Inflammatory macrophage treated with lipopolysaccharide for 1 hour (primary cell): ENCODE measurements around the gene OR51D1.

Source experiments
- DNase-seq, 2 donors: peaks; one replicate each; pipeline ENCODE4 v3.0.0-alpha.2; 2020 to 2022

The OR51D1 gene, protein sequence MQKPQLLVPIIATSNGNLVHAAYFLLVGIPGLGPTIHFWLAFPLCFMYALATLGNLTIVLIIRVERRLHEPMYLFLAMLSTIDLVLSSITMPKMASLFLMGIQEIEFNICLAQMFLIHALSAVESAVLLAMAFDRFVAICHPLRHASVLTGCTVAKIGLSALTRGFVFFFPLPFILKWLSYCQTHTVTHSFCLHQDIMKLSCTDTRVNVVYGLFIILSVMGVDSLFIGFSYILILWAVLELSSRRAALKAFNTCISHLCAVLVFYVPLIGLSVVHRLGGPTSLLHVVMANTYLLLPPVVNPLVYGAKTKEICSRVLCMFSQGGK

GRCh38 chr11:4636962-4637661 lies at the start of gene OR51D1:
TSS of gene OR51D1 (plus strand) at chr11:4637477. CDS start at chr11:4639791, 2,314 bp downstream.
- DNase-seq, result peak; percentile 25 to 73

DNA sequence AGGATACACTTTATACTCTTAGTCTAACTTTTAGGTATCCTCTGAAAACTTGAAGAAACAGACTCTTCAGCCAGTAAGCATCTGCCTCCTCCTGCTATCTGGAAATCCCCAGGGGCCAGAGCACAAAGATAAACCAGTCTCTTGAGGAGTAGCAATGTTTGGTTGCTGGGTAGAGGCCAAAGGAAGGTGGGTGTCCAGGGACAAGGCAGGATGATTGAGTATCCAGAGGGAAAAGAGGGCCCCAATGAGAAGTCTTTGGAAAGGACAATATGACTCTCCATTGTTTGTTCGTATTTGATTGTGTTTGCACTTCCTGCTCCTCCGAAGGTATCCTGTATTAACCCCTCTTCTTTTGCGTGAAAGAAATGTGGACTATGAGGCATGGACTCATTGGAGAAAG lies 48.3 kb upstream of the OR51D1 start:
- DNase-seq, result no peak

GRCh38 chr11:4593739-4594138 lies 43.5 kb upstream of the OR51D1 start, which contains the start of gene OR52I1:
TSS of gene OR52I1 (plus strand) at chr11:4594039. CDS start at chr11:4594039, 0 bp downstream.
- DNase-seq, result no peak

- no peak for DNase-seq
Observed at GRCh38 chr11:4605057-4605456, 32.2 kb upstream of the OR51D1 start.

DNA sequence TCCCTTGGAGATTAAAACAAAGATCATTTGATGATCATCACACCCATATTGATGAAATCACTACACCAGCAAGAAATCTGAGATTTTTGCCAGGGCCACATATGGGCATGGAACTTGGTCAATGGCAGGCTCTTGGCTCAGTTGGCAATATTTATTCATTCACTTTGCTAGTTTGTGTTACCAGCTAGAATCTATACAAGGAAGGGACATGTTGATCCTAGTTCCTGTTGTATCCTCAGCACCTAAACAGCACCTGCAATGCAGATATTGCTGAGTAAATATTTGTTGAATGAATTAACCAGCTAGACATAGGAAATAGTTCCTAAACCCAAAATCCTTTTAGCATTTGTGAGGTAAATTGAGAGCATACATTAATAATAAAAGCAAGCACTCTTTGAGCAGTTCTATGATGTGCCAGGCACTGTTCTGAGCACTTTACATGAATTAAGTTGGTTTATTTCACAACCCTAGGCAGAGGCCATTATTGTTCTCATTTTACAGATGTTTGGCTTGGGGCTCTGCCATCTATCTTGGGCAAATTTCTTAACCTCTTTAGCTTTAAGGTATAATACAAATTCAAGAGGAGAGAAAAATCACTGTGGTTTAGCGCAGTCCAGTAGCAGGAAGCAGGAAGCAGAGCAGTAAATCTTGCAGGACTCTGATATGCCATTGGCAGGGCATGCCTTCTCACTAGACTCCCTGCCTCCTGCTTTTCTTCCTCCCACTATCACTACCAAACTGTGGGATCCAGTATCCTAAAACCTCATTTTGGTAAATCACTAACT lies 30.9 kb upstream of the OR51D1 start:
- no peak for DNase-seq

GRCh38 chr11:4607096-4607495 lies 30.2 kb upstream of the OR51D1 start:
- DNase-seq, result peak; percentile 8 to 14

GRCh38 chr11:4607781-4608666 lies 29.3 kb upstream of the OR51D1 start, which contains the start of gene TRIM68:
TSS of gene TRIM68 (minus strand) at chr11:4608231. CDS start at chr11:4605504, 2,727 bp downstream.
- peak; percentile 95 to 97 for DNase-seq

- peak; percentile 38 to 47 for DNase-seq
Observed at GRCh38 chr11:4610258-4610935, 26.9 kb upstream of the OR51D1 start.

DNA sequence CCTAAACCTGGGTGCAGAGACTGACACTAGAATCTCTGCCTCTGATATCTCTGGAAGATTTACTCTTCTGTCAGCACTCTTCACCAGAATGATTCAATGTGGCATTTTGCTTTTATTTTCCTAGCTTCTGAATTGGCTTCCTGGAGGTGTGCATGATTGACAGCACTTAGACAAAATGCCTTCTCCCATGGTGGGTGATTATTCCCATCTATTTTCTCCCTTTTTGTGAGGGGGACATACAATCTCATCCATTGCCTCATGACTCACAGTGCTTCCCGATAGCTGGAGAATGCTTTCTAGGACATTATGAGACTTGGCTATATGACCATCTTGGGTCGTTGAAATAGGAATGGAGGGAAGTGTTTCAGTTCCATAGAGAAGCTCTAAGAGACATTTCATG lies 25.3 kb upstream of the OR51D1 start:
- no peak for DNase-seq

GRCh38 chr11:4615856-4616444 lies 21.3 kb upstream of the OR51D1 start:
- no peak for DNase-seq

DNA sequence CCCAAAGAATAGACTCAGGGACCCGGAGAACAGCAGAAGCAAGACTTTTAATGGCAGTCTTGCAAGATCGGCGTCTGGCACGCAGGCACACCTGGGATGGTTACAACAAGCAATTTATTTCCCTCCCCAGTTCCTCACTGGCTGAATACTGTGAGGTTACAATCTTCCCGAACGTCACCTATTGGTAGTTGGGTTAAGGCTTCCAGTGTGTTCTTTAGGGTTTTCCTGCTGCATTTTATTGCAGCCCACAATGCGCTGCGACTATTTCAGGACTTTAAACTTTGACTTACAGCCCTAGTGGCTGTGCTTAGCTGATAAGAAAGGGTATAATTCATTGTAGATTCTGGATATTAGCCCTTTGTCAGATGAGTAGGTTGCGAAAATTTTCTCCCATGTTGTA lies 17.8 kb upstream of the OR51D1 start:
- DNase-seq, result no peak

- DNase-seq, result peak; percentile 33 to 77
Observed at GRCh38 chr11:4626207-4627099, 10.8 kb upstream of the OR51D1 start.

GRCh38 chr11:4636136-4636535 lies 1.1 kb upstream of the OR51D1 start:
- no peak for DNase-seq

- no peak for DNase-seq
Observed at GRCh38 chr11:4637662-4638047, 378 bp downstream of the OR51D1 start.

GRCh38 chr11:4639931-4640330 lies 2.7 kb downstream of the OR51D1 start:
- DNase-seq, result no peak

DNA sequence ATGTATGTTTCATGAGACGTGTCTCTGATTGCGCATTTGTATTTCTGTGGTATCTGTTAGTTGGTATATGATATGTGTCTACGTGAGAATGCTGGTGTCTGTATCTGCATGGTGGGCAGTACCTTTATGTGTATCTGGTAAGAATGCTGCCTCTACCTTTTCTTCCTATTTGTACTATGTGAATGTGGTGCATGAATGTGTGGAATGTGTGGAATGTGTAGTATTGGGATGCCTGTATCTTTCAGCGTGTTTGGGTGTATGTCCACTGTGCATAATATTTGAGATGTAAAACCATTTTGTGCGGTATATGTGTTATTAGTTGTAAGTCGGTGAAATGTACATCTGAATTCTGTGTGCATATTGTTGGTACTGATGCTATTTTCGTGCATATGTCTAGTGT lies 4.2 kb downstream of the OR51D1 start:
- DNase-seq, result no peak

DNA sequence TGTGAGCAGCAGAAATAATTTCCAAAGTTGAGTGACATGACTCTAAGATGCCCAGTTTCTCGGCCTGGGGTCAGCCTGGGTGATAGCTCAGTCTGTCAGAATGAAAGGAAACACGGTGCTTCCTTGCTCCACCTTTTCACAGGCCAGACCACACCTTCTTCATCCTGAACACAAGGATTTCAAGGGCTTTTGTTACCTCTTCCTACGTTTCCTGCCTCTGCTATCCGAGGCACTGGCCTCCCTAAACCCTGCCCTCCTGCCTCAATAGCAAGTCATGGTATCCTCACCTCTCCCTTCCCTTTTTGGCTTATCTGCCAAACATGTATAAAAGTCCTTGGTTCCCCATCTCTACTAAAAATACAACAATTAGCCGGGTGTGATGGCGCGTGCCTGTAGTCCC lies 4.8 kb downstream of the OR51D1 start:
- no peak for DNase-seq

GRCh38 chr11:4643076-4643475 lies 5.8 kb downstream of the OR51D1 start:
- DNase-seq, result no peak

DNA sequence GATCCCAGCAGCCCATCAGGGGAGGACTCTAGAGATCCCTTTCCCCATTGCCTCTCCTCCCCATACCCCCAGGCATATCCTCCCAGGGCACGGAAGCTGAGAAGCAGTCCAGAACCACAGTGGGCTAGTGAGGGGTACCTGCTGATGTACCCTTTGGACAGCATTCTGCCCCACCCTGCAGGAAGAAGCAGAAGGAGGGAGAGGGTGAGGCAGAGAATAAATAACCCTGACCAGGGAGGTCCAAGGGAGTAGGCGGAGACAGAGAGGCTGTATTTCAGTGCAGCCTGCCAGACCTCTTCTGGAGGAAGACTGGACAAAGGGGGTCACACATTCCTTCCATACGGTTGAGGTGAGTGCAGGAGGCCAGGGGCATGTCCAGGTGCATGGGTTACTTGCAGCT lies 6.4 kb downstream of the OR51D1 start, which contains the start of gene OR51E1:
Gene OR51E1 (plus strand): TSS at position 301 of the 400 bp plus-strand sequence. CDS start 8,545 bp downstream, outside the sequence.
- no peak for DNase-seq

- DNase-seq, result no peak
Observed at GRCh38 chr11:4644233-4644632, 7.0 kb downstream of the OR51D1 start.
